Chondrocyte (in vitro differentiated cells): Measurements from ENCODE around the gene C11orf68. TPM values are rescaled to one million over a fixed set of nuclear protein-coding genes. Genes with fewer than 3 reads are reported as not detected.

Source experiments
- DNase-seq: peaks from one replicate; pipeline ENCODE4 v3.0.0; 2021; ENCODE audit warnings: mixed read lengths, low spot score
- H3K27ac Mint-ChIP-seq: one replicate; pipeline ENCODE4 v1.8.0; 2021; ENCODE audit warnings: mild to moderate bottlenecking, moderate library complexity, mixed read lengths; ENCODE audit not compliant: unreplicated experiment
- H3K27me3 Mint-ChIP-seq: 2 replicates; pipeline ENCODE4 v1.8.0; 2021; ENCODE audit warnings: low read depth, mixed read lengths
- H3K36me3 Mint-ChIP-seq: 2 replicates; pipeline ENCODE4 v1.8.0; 2021; ENCODE audit warnings: low read depth, mixed read lengths
- H3K4me1 Mint-ChIP-seq: 2 replicates; pipeline ENCODE4 v1.8.0; 2021; ENCODE audit warnings: low read depth, mild to moderate bottlenecking, mixed read lengths
- H3K4me3 Mint-ChIP-seq: one replicate; pipeline ENCODE4 v1.8.0; 2021; ENCODE audit warnings: mild to moderate bottlenecking, moderate library complexity, mixed read lengths; ENCODE audit not compliant: unreplicated experiment
- H3K9me3 Mint-ChIP-seq: 2 replicates; pipeline ENCODE4 v1.8.0; 2021; ENCODE audit warnings: low read depth, mixed read lengths
- CTCF ChIP-seq: fragments of 200-600 bp; sonication (generic); IDR thresholded peaks from 2 replicates; pipeline ENCODE4 v1.5.0; 2021; ENCODE audit warnings: antibody characterized with exemption, mild to moderate bottlenecking, moderate library complexity
- total RNA-seq: library from RNA; stranded (reverse); gene quantifications from 3 replicates; pipeline ENCODE4 v1.2.1, GENCODE V29; 2021

Gene C11orf68
- total RNA-seq, 1 donor from 2014 or later = 68.8 TPM

- no peak for TF ChIP-seq CTCF
- Mint-ChIP-seq H3K27ac (no peak overlapping the region), H3K4me1 (peaks cover 6% of the 10 kb centered on the region), H3K9me3 (no peaks in the 10 kb centered on the region), H3K27me3 (peaks cover 3% of the 10 kb centered on the region), H3K4me3 (no peak overlapping the region), H3K36me3 (no peaks in the 10 kb centered on the region)
- no peak for DNase-seq
Measured at GRCh38 chr11:65944191-65944590, 25.3 kb upstream of the C11orf68 start.

DNA sequence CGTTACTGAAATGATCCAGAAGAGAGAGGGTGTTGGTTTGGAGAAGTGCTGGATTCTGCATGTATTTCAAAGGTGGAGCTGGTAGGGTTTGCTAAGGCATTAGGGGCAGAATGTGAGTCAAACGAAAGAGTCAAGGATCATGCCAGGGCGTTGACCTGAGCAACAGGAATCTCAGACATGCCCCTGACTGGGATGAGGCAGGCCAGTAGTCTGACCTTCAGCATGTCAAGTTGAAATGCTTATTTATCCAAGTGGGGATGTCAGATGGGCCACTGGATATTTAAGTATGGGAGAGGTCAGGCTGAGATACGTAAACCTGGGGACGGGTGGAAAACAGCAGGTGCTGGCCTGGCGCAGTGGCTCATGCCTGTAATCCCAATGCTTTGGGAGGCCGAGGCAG is 23.7 kb upstream of the C11orf68 start:
- no peak for DNase-seq
- H3K4me3 Mint-ChIP-seq = no peak overlapping the region
- TF ChIP-seq CTCF = no peak
- no peaks in the 10 kb centered on the region for H3K9me3 Mint-ChIP-seq
- H3K27ac Mint-ChIP-seq = no peak overlapping the region
- peaks cover 6% of the 10 kb centered on the region for H3K4me1 Mint-ChIP-seq
- H3K36me3 Mint-ChIP-seq = no peaks in the 10 kb centered on the region
- no peaks in the 10 kb centered on the region for H3K27me3 Mint-ChIP-seq

DNA sequence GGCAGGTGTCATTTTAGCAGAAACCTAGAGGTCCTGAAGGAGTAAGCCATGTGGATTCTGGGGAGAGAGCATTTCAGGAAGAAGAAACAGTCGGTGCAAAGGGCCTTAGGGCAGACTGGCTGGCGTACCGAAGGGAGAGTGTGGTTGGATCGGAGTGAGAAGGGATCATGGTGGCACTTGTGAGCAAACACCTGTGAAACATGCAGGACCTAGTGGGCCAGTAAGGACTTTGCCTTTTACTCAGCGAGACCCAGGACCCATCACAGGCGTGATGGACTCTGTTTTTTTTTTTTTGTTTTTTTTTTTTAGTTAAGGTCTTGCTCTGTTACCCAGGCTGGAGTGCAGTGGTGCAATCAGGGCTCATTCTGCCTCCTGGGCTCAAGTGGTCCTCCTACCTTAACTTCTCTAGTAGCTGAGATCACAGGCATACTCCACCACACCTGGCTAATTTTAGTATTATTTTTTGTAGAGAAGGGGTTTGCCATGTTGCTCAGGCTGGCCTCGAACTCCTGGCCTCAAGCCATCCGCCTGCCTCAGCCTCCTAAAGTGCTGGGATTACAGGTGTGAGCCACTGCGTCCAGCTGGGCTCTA is 23.0 kb upstream of the C11orf68 start:
- Mint-ChIP-seq H3K9me3 (no peaks in the 10 kb centered on the region), H3K27me3 (no peaks in the 10 kb centered on the region), H3K4me1 (peaks cover 6% of the 10 kb centered on the region), H3K27ac (no peak overlapping the region), H3K4me3 (no peak overlapping the region), H3K36me3 (no peaks in the 10 kb centered on the region)
- no peak for TF ChIP-seq CTCF
- DNase-seq = no peak

DNA sequence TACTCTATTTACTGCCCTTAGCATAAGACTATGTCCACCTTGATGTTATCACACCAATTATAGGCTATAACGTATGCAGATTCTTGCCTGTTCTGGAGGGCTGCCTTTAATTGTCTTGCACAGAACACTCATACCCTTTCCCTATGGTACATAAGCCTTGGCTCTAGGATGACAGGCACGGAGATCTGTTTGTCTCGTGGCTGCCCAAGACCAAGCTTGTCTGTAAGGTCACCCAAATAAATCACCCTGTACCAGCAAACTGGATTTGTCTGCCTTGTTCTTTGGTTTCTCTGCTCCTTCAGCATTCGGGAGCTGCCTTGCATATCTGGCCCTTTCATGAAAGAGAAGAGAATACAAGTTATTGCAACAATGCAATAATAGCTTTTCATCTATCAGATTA is 18.9 kb upstream of the C11orf68 start:
- Mint-ChIP-seq H3K27me3 (no peaks in the 10 kb centered on the region), H3K36me3 (no peaks in the 10 kb centered on the region), H3K9me3 (no peaks in the 10 kb centered on the region), H3K4me1 (peaks cover 9% of the 10 kb centered on the region), H3K4me3 (no peak overlapping the region), H3K27ac (no peak overlapping the region)
- TF ChIP-seq CTCF = no peak
- no peak for DNase-seq

- H3K4me3 Mint-ChIP-seq = no peak overlapping the region
- H3K27ac Mint-ChIP-seq = no peak overlapping the region
- no peaks in the 10 kb centered on the region for H3K27me3 Mint-ChIP-seq
- H3K4me1 Mint-ChIP-seq = peaks cover 3% of the 10 kb centered on the region
- peak; percentile 9 for TF ChIP-seq CTCF
- H3K9me3 Mint-ChIP-seq = no peaks in the 10 kb centered on the region
- H3K36me3 Mint-ChIP-seq = no peaks in the 10 kb centered on the region
- DNase-seq = no peak
Measured at GRCh38 chr11:65934014-65934413, 15.2 kb upstream of the C11orf68 start.
